Kidney (tissue), 14 donors: ENCODE data around the gene WDR6. TPM values are rescaled to one million over a fixed set of nuclear protein-coding genes. Genes with fewer than 3 reads are reported as not detected.

ENCODE experiments used
- DNase-seq, 5 donors: peaks; one replicate each; pipeline ENCODE4 v3.0.0-alpha.2; 2013 to 2020
- FAIRE-seq: peaks from 2 replicates; lab custom pipeline; 2012; peaks lifted over from hg19 to GRCh38; lab: Jason Lieb, UNC
- H3K27ac ChIP-seq, 2 donors: one replicate each; pipeline ENCODE4 v1.7.0; 2013; ENCODE audit warnings: low read depth in 2 of 2, low read length in 2 of 2, inconsistent platforms in 1 of 2
- H3K27me3 ChIP-seq: one replicate; pipeline ENCODE4 v1.7.1; 2013; ENCODE audit warnings: low read length, inconsistent platforms; ENCODE audit not compliant: control insufficient read depth, insufficient read depth
- H3K36me3 ChIP-seq, 3 donors: one replicate each; pipeline versions ENCODE4 v1.7.0 to v1.7.1; 2013; ENCODE audit warnings: low read length in 3 of 3, control low read depth in 1 of 3, inconsistent platforms in 1 of 3; ENCODE audit not compliant: insufficient read depth in 3 of 3, control insufficient read depth in 2 of 3
- H3K4me1 ChIP-seq, 3 donors: one replicate each; pipeline versions ENCODE4 v1.7.0 to v1.7.1; 2013; ENCODE audit warnings: low read length in 3 of 3, inconsistent platforms in 1 of 3, low read depth in 1 of 3; ENCODE audit not compliant: control insufficient read depth in 2 of 3, insufficient read depth in 2 of 3
- H3K4me3 ChIP-seq, 3 donors: one replicate each; pipeline versions ENCODE4 v1.7.0 to v1.8.1; 2013; ENCODE audit warnings: low read length in 3 of 3, control low read depth in 1 of 3, inconsistent platforms in 1 of 3
- H3K9ac ChIP-seq, 3 donors: one replicate each; pipeline versions ENCODE4 v1.7.0 to v1.7.1; 2013; ENCODE audit warnings: low read length in 3 of 3, control low read depth in 1 of 3, inconsistent platforms in 1 of 3
- H3K9me3 ChIP-seq, 3 donors: one replicate each; pipeline versions ENCODE4 v1.7.0 to v1.7.1; 2013; ENCODE audit warnings: low read length in 3 of 3, control low read depth in 1 of 3, inconsistent platforms in 1 of 3; ENCODE audit not compliant: control insufficient read depth in 2 of 3, insufficient read depth in 1 of 3
- intact Hi-C: fragments of 100-400 bp; cut with DNase I; formaldehyde crosslinking; loops from one replicate; pipeline ENCODE4 v1.11.1; 2022
- polyA plus RNA-seq: library from polyadenylated mRNA; stranded (reverse); fragments of 350-450 nt; fragmentation: Illumina TruSeq; extraction: RNeasy Lipid Tissue Mini Kit (QIAGEN cat#74804); gene quantifications from one replicate; pipeline ENCODE4 v1.2.3, GENCODE V29; 2014; ENCODE audit warnings: low read depth, low replicate concordance; ENCODE audit not compliant: insufficient read depth
- total RNA-seq: library from RNA; stranded (reverse); fragmentation: NEBNext Ultra II Directional; extraction: Animal tissue kit (Norgen Biotek cat#: 25700); gene quantifications from one replicate; pipeline ENCODE4 v1.2.1, GENCODE V29; 2021
- TF ChIP-seq, protein P1 (sequence below): IDR thresholded peaks from 3 replicates; pipeline ENCODE4 v1.5.1; 2012; ENCODE audit warnings: mild to moderate bottlenecking, moderate library complexity, borderline replicate concordance; ENCODE audit not compliant: insufficient read depth; ENCODE audit errors: extremely low read depth
- donor health status: control.
- donor health status: control.
- donor health status: control.
- donor health status: control.
- donor health status: control.
- donor health status: DM: yes; HTN: yes; CAD: no.
- donor health status: Normal renal cell carcinoma (clear cell type).

The WDR6 gene
- total and polyA plus RNA-seq, 2 donors from 2014 or later: 105 to 158 TPM

DNA sequence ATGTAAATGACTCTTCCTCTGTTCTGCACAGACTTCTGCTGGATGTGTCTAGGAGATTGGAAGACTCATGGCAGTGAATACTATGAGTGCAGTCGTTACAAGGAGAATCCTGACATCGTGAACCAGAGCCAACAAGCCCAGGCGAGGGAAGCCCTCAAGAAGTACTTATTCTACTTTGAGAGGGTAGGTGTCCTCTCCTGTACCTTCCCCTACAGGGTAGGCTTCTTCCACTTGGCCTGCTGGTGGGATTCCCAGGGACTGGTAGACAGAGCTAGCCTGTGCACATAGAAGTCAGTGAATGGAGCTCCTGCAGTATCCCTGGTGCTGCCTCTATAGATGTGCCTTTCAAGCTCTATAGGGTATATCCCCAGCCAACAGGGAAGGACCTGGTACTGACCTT lies 27.7 kb upstream of the WDR6 start:
- no peak overlapping the region for H3K4me3 ChIP-seq

DNA sequence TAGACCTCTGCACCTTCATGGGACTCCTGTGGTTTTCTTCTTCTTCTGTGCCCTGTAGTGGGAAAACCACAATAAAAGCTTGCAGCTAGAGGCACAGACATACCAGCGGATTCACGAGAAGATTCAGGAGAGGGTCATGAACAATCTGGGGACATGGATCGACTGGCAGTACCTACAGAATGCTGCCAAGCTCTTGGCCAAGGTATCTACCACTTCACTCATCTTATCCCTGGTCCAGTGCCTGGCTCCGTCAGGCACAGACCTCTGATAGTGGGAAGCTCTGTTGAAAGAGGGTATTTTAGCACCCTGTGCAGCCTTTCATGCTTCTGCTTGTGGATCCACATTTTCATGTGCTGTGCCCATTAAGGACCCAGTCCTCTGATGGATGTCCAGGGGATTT lies 26.9 kb upstream of the WDR6 start:
- DNase-seq (no peak), FAIRE-seq (no peak)
- Histone ChIP-seq H3K9ac (no peak overlapping the region), H3K9me3 (no peaks in the 10 kb centered on the region), H3K4me1 (no peaks in the 10 kb centered on the region), H3K27me3 (no peaks in the 10 kb centered on the region), H3K27ac (no peak overlapping the region), H3K4me3 (no peak overlapping the region), H3K36me3 (peaks cover 13 to 65% (median 36%) of the 10 kb centered on the region in 3 donors)
- TF ChIP-seq, protein P1, sequence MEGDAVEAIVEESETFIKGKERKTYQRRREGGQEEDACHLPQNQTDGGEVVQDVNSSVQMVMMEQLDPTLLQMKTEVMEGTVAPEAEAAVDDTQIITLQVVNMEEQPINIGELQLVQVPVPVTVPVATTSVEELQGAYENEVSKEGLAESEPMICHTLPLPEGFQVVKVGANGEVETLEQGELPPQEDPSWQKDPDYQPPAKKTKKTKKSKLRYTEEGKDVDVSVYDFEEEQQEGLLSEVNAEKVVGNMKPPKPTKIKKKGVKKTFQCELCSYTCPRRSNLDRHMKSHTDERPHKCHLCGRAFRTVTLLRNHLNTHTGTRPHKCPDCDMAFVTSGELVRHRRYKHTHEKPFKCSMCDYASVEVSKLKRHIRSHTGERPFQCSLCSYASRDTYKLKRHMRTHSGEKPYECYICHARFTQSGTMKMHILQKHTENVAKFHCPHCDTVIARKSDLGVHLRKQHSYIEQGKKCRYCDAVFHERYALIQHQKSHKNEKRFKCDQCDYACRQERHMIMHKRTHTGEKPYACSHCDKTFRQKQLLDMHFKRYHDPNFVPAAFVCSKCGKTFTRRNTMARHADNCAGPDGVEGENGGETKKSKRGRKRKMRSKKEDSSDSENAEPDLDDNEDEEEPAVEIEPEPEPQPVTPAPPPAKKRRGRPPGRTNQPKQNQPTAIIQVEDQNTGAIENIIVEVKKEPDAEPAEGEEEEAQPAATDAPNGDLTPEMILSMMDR: no peak
- intact Hi-C loops: no loop called here

More for the DNA sequence above, 27.7 kb upstream of the WDR6 start:
- Histone ChIP-seq H3K9me3 (no peaks in the 10 kb centered on the region), H3K27me3 (no peaks in the 10 kb centered on the region), H3K36me3 (peaks cover 16 to 67% (median 39%) of the 10 kb centered on the region in 3 donors), H3K4me1 (no peaks in the 10 kb centered on the region), H3K27ac (no peak overlapping the region), H3K9ac (no peak overlapping the region)
- TF ChIP-seq, protein P1: no peak
- no peak for DNase-seq
- intact Hi-C loops: no loop called here
- FAIRE-seq: no peak

DNA sequence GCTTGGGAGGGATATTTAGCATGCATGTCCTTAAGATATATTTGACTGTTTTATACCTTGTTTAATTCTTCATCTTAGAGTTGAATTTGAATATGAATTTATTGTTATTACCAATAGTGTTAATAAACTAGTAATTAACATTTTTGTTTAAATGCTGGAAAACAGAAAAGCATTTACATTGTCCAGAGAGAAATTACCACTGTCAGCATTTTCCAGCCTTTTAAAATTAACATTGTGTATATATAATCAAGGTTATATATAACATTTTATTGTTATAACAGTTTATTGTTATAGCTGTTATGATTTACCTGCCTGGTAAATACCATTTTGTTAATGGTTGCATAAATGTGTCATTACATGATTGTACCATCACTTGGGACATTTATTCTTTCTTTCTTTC lies 25.2 kb upstream of the WDR6 start:
- no peak overlapping the region for H3K27ac ChIP-seq
- peaks cover 13 to 57% (median 39%) of the 10 kb centered on the region in 3 donors for H3K36me3 ChIP-seq
- no peaks in the 10 kb centered on the region for H3K4me1 ChIP-seq
- no peaks in the 10 kb centered on the region for H3K27me3 ChIP-seq
- TF ChIP-seq, protein P1: no peak
- intact Hi-C loops: no loop called here
- DNase-seq: no peak
- no peak for FAIRE-seq
- H3K4me3 ChIP-seq: no peak overlapping the region
- no peaks in the 10 kb centered on the region for H3K9me3 ChIP-seq
- no peak overlapping the region for H3K9ac ChIP-seq

DNA sequence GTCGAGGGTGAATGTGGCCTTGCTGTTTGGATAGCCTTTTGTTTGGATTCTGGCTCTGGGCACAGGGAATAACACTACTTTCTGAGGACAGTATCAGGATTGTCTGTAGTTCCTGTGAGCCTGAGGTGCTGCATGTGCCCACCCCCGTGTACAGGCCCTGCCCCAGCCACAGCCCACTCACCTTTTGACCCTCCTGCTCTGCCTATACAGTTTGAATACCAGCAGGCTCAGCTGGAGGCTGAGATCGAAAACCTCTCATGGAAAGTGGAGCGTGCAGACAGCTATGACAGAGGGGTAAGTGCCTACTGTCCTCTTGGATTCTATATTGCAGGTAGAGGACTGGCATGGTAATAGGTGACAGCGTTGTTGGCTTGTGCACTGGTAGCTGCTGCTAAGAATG lies 24.5 kb upstream of the WDR6 start:
- TF ChIP-seq, protein P1: no peak
- FAIRE-seq (no peak), DNase-seq (no peak)
- no peaks in the 10 kb centered on the region for H3K9me3 ChIP-seq
- H3K4me1 ChIP-seq: no peaks in the 10 kb centered on the region
- H3K36me3 ChIP-seq: peaks cover 13 to 54% (median 39%) of the 10 kb centered on the region in 3 donors
- H3K9ac ChIP-seq: no peak overlapping the region
- H3K27ac ChIP-seq: no peak overlapping the region
- no peaks in the 10 kb centered on the region for H3K27me3 ChIP-seq
- no peak overlapping the region for H3K4me3 ChIP-seq
- intact Hi-C loops: no loop called here
